H1 (cell line): ENCODE data around the gene ANKS1A. TPM values are rescaled to one million over a fixed set of nuclear protein-coding genes. Genes with fewer than 3 reads are reported as not detected.

ENCODE experiments used
- CEBPB ChIP-seq: IDR thresholded peaks from 2 replicates; pipeline ENCODE4 v1.6.1; 2012; ENCODE audit warnings: low read depth, low read length
- SAP30 ChIP-seq: fragments of 300-600 bp; sonication (generic); IDR thresholded peaks from 2 replicates; pipeline ENCODE4 v1.7.1; 2012; ENCODE audit warnings: low read length, moderate library complexity, mild to moderate bottlenecking, inconsistent platforms; ENCODE audit not compliant: insufficient read depth, insufficient replicate concordance
- SIRT6 ChIP-seq: IDR thresholded peaks from one replicate; pipeline ENCODE4 v1.7.1; 2012; ENCODE audit warnings: low read length, inconsistent platforms
- SP4 ChIP-seq: IDR thresholded peaks from 2 replicates; pipeline ENCODE4 v1.6.1; 2012; ENCODE audit warnings: low read length, inconsistent platforms
- polyA plus RNA-seq, 7 experiments: library from polyadenylated mRNA; depleted of rRNA in 3 of 7; stranded (reverse) in 5 of 7; unstranded in 2 of 7; fragments of >200 nt in 5 of 7; fragments of 200-250 nt in 2 of 7; gene quantifications; 1 replicate in 5 of 7; 2 replicates in 1 of 7; 4 replicates in 1 of 7; pipeline versions ENCODE4 v1.2.1 to v1.2.3, GENCODE V29; 2011 to 2013; ENCODE audit warnings: missing spikeins in 2 of 7, mixed read lengths in 2 of 7
- total RNA-seq: library from RNA; stranded (reverse); fragmentation: NEBNext Ultra II Directional; extraction: Animal tissue kit (Norgen Biotek cat#: 25700); gene quantifications from 2 replicates; pipeline ENCODE4 v1.2.1, GENCODE V29; 2021

The ANKS1A gene
- total and polyA plus RNA-seq, 2 of the 8 experiments (the other 6 are each of a cell fraction or from before 2014, with no cell fraction given): 9.8 to 30.9 TPM

DNA sequence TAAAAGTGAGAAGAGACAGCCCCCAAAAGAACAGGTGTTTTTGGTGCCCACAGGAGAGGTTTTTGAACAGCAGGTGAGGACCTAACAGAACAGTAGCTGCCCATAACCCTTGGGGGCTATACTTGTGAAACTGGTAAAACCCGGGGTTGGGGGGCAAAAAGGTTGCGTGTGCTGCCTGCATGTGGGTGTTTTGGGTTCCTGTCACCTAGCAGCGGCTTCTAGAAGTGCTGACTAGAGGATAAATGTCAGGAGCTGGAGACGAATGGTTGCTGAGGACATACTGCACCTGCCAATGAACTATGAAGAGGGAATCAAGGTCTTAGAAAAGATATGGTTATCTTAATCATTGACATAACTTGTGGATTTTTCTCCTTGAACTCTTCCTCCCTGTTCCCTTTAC is 17.2 kb upstream of the ANKS1A start (continued):
- no peak for TF ChIP-seq CEBPB
- no peak for TF ChIP-seq SAP30
- no peak for TF ChIP-seq SIRT6
- TF ChIP-seq SP4: no peak
